ENCODE measurements around the gene MAP7D2. TPM values are rescaled to one million over a fixed set of nuclear protein-coding genes. Genes with fewer than 3 reads are reported as not detected.
A peak's percentile ranks its signal among the peaks of the same experiment; 100 is the strongest.

Gene MAP7D2
- total and polyA plus RNA-seq, 2 of the 13 experiments (the other 11 are each of a cell fraction or from before 2014, with no cell fraction given) = 9.6 to 10.5 TPM

DNA sequence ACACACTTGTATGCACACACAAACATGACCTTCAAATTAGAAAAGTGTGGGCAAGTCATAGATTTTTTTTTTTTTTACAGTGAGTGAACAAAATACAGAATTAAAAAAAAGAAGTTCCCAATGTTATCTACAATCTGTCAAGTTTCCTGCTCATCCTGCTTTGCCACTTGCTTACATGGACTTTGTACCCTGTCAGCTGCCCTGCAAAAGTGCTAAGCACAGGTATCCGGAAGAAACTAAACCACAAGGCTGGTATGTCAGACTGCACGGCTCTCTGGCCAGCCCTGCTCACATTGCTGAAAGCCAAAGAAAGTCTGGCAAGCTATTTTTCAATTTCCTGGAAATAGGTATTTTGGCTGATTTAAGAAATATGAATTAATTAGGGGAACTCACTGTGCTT, 87.0 kb downstream of the MAP7D2 start (continued):
- TF ChIP-seq ZNF569 (CRISPR knock-in tag; IDR thresholded peaks at IDR 0.05; ENCODE audit: borderline replicate concordance) (no peak), ZNF550 (CRISPR knock-in tag; IDR thresholded peaks at IDR 0.05; ENCODE audit: borderline replicate concordance) (no peak), BRCA1 (CRISPR knock-in tag; IDR thresholded peaks at IDR 0.05) (no peak), FOXA3 (CRISPR knock-in tag; IDR thresholded peaks at IDR 0.05) (peak; percentile 59; the same call in 1 of the 2 replicates), YY1 (IDR thresholded peaks at IDR 0.05; ENCODE audit: insufficient read depth, insufficient replicate concordance, low read depth, low read length) (no peak), CBFB (CRISPR knock-in tag; IDR thresholded peaks at IDR 0.05) (0 out of 2 replicates have a peak, but pooled peaks have one; percentile 44), POLR2AphosphoS2 (IDR thresholded peaks at IDR 0.05; ENCODE audit: low read depth, low read length) (no peak), ZNF652 (CRISPR knock-in tag; IDR thresholded peaks at IDR 0.05; ENCODE audit: borderline replicate concordance, low read depth) (no peak), ZNF260 (CRISPR knock-in tag; IDR thresholded peaks at IDR 0.05; ENCODE audit: borderline replicate concordance, low read depth) (no peak), ZNF841 (CRISPR knock-in tag; IDR thresholded peaks at IDR 0.05; ENCODE audit: borderline replicate concordance) (no peak), ARNT (IDR thresholded peaks at IDR 0.05) (no peak), SAP130 (CRISPR knock-in tag; IDR thresholded peaks at IDR 0.05; ENCODE audit: low read depth) (peak; percentile 74), HIVEP1 (CRISPR knock-in tag; IDR thresholded peaks at IDR 0.05) (no peak), ZFP36 (IDR thresholded peaks at IDR 0.05; ENCODE audit: borderline replicate concordance, low read depth, low read length, partially characterized antibody) (no peak), ZNF496 (CRISPR knock-in tag; IDR thresholded peaks at IDR 0.05; ENCODE audit: insufficient replicate concordance) (no peak), EP300 (IDR thresholded peaks at IDR 0.05; ENCODE audit: low read depth in 2 of 2, low read length in 2 of 2) (peak in 1 of 2 experiments; percentile 45; a peak in 1 of 4 replicates), EP300 (CRISPR knock-in tag; IDR thresholded peaks at IDR 0.05; ENCODE audit: borderline replicate concordance) (peak; percentile 21; the same call in 1 of the 2 replicates), NFE2 (CRISPR knock-in tag; IDR thresholded peaks at IDR 0.05) (no peak), NFIC (IDR thresholded peaks at IDR 0.05; ENCODE audit: low read length) (0 out of 2 replicates have a peak, but pooled peaks have one; percentile 28)
- TF ChIP-seq, protein P1, sequence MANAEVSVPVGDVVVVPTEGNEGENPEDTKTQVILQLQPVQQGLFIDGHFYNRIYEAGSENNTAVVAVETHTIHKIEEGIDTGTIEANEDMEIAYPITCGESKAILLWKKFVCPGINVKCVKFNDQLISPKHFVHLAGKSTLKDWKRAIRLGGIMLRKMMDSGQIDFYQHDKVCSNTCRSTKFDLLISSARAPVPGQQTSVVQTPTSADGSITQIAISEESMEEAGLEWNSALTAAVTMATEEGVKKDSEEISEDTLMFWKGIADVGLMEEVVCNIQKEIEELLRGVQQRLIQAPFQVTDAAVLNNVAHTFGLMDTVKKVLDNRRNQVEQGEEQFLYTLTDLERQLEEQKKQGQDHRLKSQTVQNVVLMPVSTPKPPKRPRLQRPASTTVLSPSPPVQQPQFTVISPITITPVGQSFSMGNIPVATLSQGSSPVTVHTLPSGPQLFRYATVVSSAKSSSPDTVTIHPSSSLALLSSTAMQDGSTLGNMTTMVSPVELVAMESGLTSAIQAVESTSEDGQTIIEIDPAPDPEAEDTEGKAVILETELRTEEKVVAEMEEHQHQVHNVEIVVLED (CRISPR knock-in tag; IDR thresholded peaks at IDR 0.05; ENCODE audit: borderline replicate concordance) = no peak
- TF ChIP-seq, protein P2, sequence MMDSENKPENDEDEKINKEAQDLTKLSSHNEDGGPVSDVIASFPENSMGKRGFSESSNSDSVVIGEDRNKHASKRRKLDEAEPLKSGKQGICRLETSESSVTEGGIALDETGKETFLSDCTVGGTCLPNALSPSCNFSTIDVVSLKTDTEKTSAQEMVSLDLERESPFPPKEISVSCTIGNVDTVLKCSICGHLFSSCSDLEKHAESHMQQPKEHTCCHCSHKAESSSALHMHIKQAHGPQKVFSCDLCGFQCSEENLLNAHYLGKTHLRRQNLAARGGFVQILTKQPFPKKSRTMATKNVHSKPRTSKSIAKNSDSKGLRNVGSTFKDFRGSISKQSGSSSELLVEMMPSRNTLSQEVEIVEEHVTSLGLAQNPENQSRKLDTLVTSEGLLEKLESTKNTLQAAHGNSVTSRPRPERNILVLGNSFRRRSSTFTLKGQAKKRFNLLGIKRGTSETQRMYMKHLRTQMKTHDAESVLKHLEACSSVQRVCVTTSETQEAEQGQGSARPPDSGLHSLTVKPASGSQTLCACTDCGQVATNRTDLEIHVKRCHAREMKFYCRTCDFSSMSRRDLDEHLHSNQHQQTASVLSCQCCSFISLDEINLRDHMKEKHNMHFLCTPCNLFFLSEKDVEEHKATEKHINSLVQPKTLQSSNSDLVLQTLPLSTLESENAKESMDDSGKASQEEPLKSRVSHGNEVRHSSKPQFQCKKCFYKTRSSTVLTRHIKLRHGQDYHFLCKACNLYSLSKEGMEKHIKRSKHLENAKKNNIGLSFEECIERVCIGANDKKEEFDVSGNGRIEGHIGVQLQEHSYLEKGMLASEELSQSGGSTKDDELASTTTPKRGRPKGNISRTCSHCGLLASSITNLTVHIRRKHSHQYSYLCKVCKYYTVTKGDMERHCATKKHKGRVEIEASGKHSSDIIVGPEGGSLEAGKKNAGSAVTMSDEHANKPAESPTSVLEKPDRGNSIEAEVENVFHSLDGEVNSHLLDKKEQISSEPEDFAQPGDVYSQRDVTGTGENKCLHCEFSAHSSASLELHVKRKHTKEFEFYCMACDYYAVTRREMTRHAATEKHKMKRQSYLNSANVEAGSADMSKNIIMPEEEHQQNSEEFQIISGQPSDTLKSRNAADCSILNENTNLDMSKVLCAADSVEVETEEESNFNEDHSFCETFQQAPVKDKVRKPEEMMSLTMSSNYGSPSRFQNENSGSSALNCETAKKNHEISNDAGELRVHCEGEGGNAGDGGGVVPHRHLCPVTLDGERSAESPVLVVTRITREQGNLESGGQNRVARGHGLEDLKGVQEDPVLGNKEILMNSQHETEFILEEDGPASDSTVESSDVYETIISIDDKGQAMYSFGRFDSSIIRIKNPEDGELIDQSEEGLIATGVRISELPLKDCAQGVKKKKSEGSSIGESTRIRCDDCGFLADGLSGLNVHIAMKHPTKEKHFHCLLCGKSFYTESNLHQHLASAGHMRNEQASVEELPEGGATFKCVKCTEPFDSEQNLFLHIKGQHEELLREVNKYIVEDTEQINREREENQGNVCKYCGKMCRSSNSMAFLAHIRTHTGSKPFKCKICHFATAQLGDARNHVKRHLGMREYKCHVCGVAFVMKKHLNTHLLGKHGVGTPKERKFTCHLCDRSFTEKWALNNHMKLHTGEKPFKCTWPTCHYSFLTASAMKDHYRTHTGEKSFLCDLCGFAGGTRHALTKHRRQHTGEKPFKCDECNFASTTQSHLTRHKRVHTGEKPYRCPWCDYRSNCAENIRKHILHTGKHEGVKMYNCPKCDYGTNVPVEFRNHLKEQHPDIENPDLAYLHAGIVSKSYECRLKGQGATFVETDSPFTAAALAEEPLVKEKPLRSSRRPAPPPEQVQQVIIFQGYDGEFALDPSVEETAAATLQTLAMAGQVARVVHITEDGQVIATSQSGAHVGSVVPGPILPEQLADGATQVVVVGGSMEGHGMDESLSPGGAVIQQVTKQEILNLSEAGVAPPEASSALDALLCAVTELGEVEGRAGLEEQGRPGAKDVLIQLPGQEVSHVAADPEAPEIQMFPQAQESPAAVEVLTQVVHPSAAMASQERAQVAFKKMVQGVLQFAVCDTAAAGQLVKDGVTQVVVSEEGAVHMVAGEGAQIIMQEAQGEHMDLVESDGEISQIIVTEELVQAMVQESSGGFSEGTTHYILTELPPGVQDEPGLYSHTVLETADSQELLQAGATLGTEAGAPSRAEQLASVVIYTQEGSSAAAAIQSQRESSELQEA (CRISPR knock-in tag; IDR thresholded peaks at IDR 0.05; ENCODE audit: not compliant biosample characterization) = no peak
- TF ChIP-seq, protein P3, sequence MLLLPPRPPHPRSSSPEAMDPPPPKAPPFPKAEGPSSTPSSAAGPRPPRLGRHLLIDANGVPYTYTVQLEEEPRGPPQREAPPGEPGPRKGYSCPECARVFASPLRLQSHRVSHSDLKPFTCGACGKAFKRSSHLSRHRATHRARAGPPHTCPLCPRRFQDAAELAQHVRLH (CRISPR knock-in tag; IDR thresholded peaks at IDR 0.05; ENCODE audit: borderline replicate concordance, low read depth) = no peak

Measured in HepG2 (cell line).